Erythroblast (primary cell): ENCODE measurements around the gene SPTBN4.
"Not testable (repeated sequence)": the region's sequence is repeated elsewhere in the genome, so short reads cannot be mapped to it uniquely, and the experiment has no call there.

Source experiments
- DNase-seq, 2 experiments: peaks; one replicate each; lab custom pipeline; 2025; lab: John Stamatoyannopoulos, UW
- GATA1 ChIP-seq: IDR thresholded peaks from 2 replicates; pipeline ENCODE4 v1.6.1; 2011; ENCODE audit warnings: low read depth, mild to moderate bottlenecking, control low read depth, low read length, moderate library complexity
- POLR2A ChIP-seq: IDR thresholded peaks from 2 replicates; pipeline ENCODE4 v1.6.1; 2011; ENCODE audit warnings: mild to moderate bottlenecking, low read length

SPTBN4 gene

GRCh38 chr19:40466985-40467734, at the start of gene SPTBN4:
SPTBN4 (plus strand) TSS chr19:40467001; CDS start chr19:40472622, 5,621 bp downstream.
- TF ChIP-seq POLR2A (no peak), GATA1 (no peak)
- DNase-seq = peak in 1 of 2 experiments; percentile 61

GRCh38 chr19:40417643-40417981, 49.2 kb upstream of the SPTBN4 start:
- TF ChIP-seq GATA1 = no peak
- TF ChIP-seq POLR2A = no peak
- no peak for DNase-seq

GRCh38 chr19:40418040-40418439, 48.8 kb upstream of the SPTBN4 start:
- TF ChIP-seq GATA1 (no peak), POLR2A (no peak)
- no peak for DNase-seq

- no peak for DNase-seq
- TF ChIP-seq POLR2A = no peak
- no peak for TF ChIP-seq GATA1
These were observed 47.7 kb upstream of the SPTBN4 start for GRCh38 chr19:40419066-40419612.

GRCh38 chr19:40419780-40420179, 47.0 kb upstream of the SPTBN4 start:
- no peak for TF ChIP-seq POLR2A
- TF ChIP-seq GATA1 = no peak
- DNase-seq = no peak

GRCh38 chr19:40420451-40420765, 46.4 kb upstream of the SPTBN4 start:
- no peak for DNase-seq
- TF ChIP-seq GATA1 = no peak
- no peak for TF ChIP-seq POLR2A

- peak; percentile 86 to 91 for DNase-seq
- TF ChIP-seq GATA1 (no peak), POLR2A (peak; percentile 71)
These were observed 45.7 kb upstream of the SPTBN4 start for GRCh38 chr19:40420766-40421765.

- TF ChIP-seq GATA1 = no peak
- no peak for TF ChIP-seq POLR2A
- DNase-seq = no peak
These were observed 44.6 kb upstream of the SPTBN4 start for GRCh38 chr19:40421993-40422747.

- TF ChIP-seq POLR2A (no peak), GATA1 (no peak)
- no peak for DNase-seq
These were observed 43.8 kb upstream of the SPTBN4 start for GRCh38 chr19:40422748-40423566.

GRCh38 chr19:40423938-40424337, 42.9 kb upstream of the SPTBN4 start:
- no peak for DNase-seq
- TF ChIP-seq GATA1 (no peak), POLR2A (no peak)

- peak; percentile 58 to 70 for DNase-seq
- TF ChIP-seq GATA1 (no peak), POLR2A (no peak)
These were observed 42.0 kb upstream of the SPTBN4 start for GRCh38 chr19:40424637-40425449.

GRCh38 chr19:40425450-40426287, 41.1 kb upstream of the SPTBN4 start, which contains the start of gene SERTAD1:
SERTAD1 (minus strand) TSS chr19:40425992; CDS start chr19:40423546, 2,446 bp downstream.
- TF ChIP-seq GATA1 (no peak), POLR2A (peak; percentile 97)
- DNase-seq = peak; percentile 99 to 100

- DNase-seq = not testable (repeated sequence)
These were observed 38.6 kb upstream of the SPTBN4 start for GRCh38 chr19:40428197-40428596.

GRCh38 chr19:40430242-40430641, 36.6 kb upstream of the SPTBN4 start:
- not testable (repeated sequence) for DNase-seq
